ENCODE results near the gene PPP3CA. TPM values are rescaled to one million over a fixed set of nuclear protein-coding genes. Genes with fewer than 3 reads are reported as not detected.

Gene PPP3CA
- total and polyA plus RNA-seq, 3 donors from 2014 or later: 19.1 to 44.5 (median 39.1) TPM

GRCh38 chr4:101190751-101191150 lies 156.6 kb downstream of the PPP3CA start:
- Histone ChIP-seq H3K4me1 (peaks cover 8% of the 10 kb centered on the region), H3K9me3 (no peaks in the 10 kb centered on the region), H3K27ac (peak overlapping the region in 1 of 2 donors; percentile 76), H3K36me3 (ENCODE audit: low read depth, missing control alignments) (no peaks in the 10 kb centered on the region), H3K4me3 (no peak overlapping the region), H3K27me3 (no peaks in the 10 kb centered on the region)
- intact Hi-C loops (cut with DNase I; ENCODE audit: low total_unique reads): no loop called here
- TF ChIP-seq POLR2A (IDR thresholded peaks at IDR 0.05) (no peak), CTCF (IDR thresholded peaks at IDR 0.05) (no peak)
- WGBS, 2 donors: 86 to 94% methylated on average over 3 of the region's 3 CpGs
- DNase-seq: no peak

- Histone ChIP-seq H3K4me3 (no peak overlapping the region), H3K27ac (no peak overlapping the region), H3K27me3 (no peaks in the 10 kb centered on the region), H3K4me1 (peaks cover 8% of the 10 kb centered on the region), H3K36me3 (ENCODE audit: low read depth, missing control alignments) (no peaks in the 10 kb centered on the region), H3K9me3 (no peaks in the 10 kb centered on the region)
- WGBS, 2 donors: 81 to 94% methylated on average over 4 of the region's 4 CpGs
- TF ChIP-seq CTCF (IDR thresholded peaks at IDR 0.05): no peak
- no peak for TF ChIP-seq POLR2A (IDR thresholded peaks at IDR 0.05)
- intact Hi-C loops (cut with DNase I; ENCODE audit: low total_unique reads): no loop called here
- DNase-seq: no peak
Measured at GRCh38 chr4:101188906-101189305, 158.4 kb downstream of the PPP3CA start.

- intact Hi-C loops (cut with DNase I; ENCODE audit: low total_unique reads): no loop called here
- no peak overlapping the region for H3K4me3 ChIP-seq
- 71 to 81% methylated on average over 5 of the region's 5 CpGs for WGBS, 2 donors
- no peak for DNase-seq
- H3K4me1 ChIP-seq: peaks cover 8% of the 10 kb centered on the region
- no peaks in the 10 kb centered on the region for H3K9me3 ChIP-seq
- TF ChIP-seq POLR2A (IDR thresholded peaks at IDR 0.05) (no peak), CTCF (IDR thresholded peaks at IDR 0.05) (no peak)
- no peak overlapping the region for H3K27ac ChIP-seq
- no peaks in the 10 kb centered on the region for H3K27me3 ChIP-seq
- H3K36me3 ChIP-seq (ENCODE audit: low read depth, missing control alignments): no peaks in the 10 kb centered on the region
Measured at GRCh38 chr4:101187841-101188240, 159.5 kb downstream of the PPP3CA start.

GRCh38 chr4:101186567-101187184 lies 160.7 kb downstream of the PPP3CA start:
- TF ChIP-seq POLR2A (IDR thresholded peaks at IDR 0.05) (no peak), CTCF (IDR thresholded peaks at IDR 0.05) (no peak)
- H3K4me1 ChIP-seq: peaks cover 4% of the 10 kb centered on the region
- no peak overlapping the region for H3K4me3 ChIP-seq
- H3K9me3 ChIP-seq: no peaks in the 10 kb centered on the region
- H3K36me3 ChIP-seq (ENCODE audit: low read depth, missing control alignments): no peaks in the 10 kb centered on the region
- intact Hi-C loops (cut with DNase I; ENCODE audit: low total_unique reads): no loop called here
- 93 to 96% methylated on average over 4 of the region's 4 CpGs for WGBS, 2 donors
- no peaks in the 10 kb centered on the region for H3K27me3 ChIP-seq
- no peak overlapping the region for H3K27ac ChIP-seq
- DNase-seq: no peak

- DNase-seq: no peak
- intact Hi-C loops (cut with DNase I; ENCODE audit: low total_unique reads): no loop called here
- Histone ChIP-seq H3K27ac (no peak overlapping the region), H3K36me3 (ENCODE audit: low read depth, missing control alignments) (no peaks in the 10 kb centered on the region), H3K9me3 (no peaks in the 10 kb centered on the region), H3K4me1 (no peaks in the 10 kb centered on the region), H3K27me3 (no peaks in the 10 kb centered on the region), H3K4me3 (no peak overlapping the region)
- 94 to 98% methylated on average over 2 of the region's 2 CpGs for WGBS, 2 donors
- TF ChIP-seq POLR2A (IDR thresholded peaks at IDR 0.05): no peak
- TF ChIP-seq CTCF (IDR thresholded peaks at IDR 0.05): no peak
Measured at GRCh38 chr4:101184668-101185067, 162.7 kb downstream of the PPP3CA start.
